Naive B cell (primary cell): ENCODE data around the gene ARL5B. TPM values are rescaled to one million over a fixed set of nuclear protein-coding genes. Genes with fewer than 3 reads are reported as not detected.
"Not testable (repeated sequence)": the region's sequence is repeated elsewhere in the genome, so short reads cannot be mapped to it uniquely, and the experiment has no call there.

Experiments
- ATAC-seq, 2 donors: fragments of 150-1000 bp; cut with Tn5 transposase; 2 replicates each; pipeline ENCODE4 v1.10.0; 2021; ENCODE audit warnings: low read depth in 2 of 2, mild to moderate bottlenecking in 2 of 2, moderate library complexity in 2 of 2
- DNase-seq: peaks from one replicate; pipeline ENCODE4 v3.0.0; 2022
- H3K27ac Mint-ChIP-seq, 6 donors: one replicate each; pipeline ENCODE4 v1.8.0; 2020 to 2022; ENCODE audit warnings: mild to moderate bottlenecking in 6 of 6, mixed read lengths in 6 of 6, moderate library complexity in 5 of 6, inconsistent platforms in 2 of 6
- H3K27me3 Mint-ChIP-seq, 3 donors: one replicate each; pipeline ENCODE4 v1.8.0; 2021 to 2022; ENCODE audit warnings: mixed read lengths in 3 of 3, mild to moderate bottlenecking in 1 of 3
- H3K36me3 Mint-ChIP-seq, 2 donors: one replicate each; pipeline ENCODE4 v1.8.0; 2020 to 2022; ENCODE audit warnings: mixed read lengths in 2 of 2, inconsistent platforms in 1 of 2, mild to moderate bottlenecking in 1 of 2
- H3K4me1 Mint-ChIP-seq, 3 donors: one replicate each; pipeline ENCODE4 v1.8.0; 2020 to 2022; ENCODE audit warnings: mixed read lengths in 3 of 3, inconsistent platforms in 1 of 3, mild to moderate bottlenecking in 1 of 3, moderate library complexity in 1 of 3
- H3K4me3 Mint-ChIP-seq, 8 donors: one replicate each; pipeline ENCODE4 v1.8.0; 2020 to 2022; ENCODE audit warnings: mild to moderate bottlenecking in 8 of 8, mixed read lengths in 8 of 8, moderate library complexity in 8 of 8, inconsistent platforms in 2 of 8
- H3K9me3 Mint-ChIP-seq, 7 donors: one replicate each; pipeline ENCODE4 v1.8.0; 2020 to 2022; ENCODE audit warnings: mixed read lengths in 7 of 7, mild to moderate bottlenecking in 5 of 7, inconsistent platforms in 2 of 7, moderate library complexity in 1 of 7
- polyA plus RNA-seq, 6 donors: library from polyadenylated mRNA; unstranded; fragments of 300-500 nt; fragmentation: Illumina TruSeq; gene quantifications; one replicate each; pipeline ENCODE4 v1.2.3, GENCODE V29; 2021; ENCODE audit warnings: low read depth in 6 of 6

The ARL5B gene, protein sequence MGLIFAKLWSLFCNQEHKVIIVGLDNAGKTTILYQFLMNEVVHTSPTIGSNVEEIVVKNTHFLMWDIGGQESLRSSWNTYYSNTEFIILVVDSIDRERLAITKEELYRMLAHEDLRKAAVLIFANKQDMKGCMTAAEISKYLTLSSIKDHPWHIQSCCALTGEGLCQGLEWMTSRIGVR
- polyA plus RNA-seq, result 1 to 10 TPM; 1.7 to 4.2 (median 2.1) TPM

DNA sequence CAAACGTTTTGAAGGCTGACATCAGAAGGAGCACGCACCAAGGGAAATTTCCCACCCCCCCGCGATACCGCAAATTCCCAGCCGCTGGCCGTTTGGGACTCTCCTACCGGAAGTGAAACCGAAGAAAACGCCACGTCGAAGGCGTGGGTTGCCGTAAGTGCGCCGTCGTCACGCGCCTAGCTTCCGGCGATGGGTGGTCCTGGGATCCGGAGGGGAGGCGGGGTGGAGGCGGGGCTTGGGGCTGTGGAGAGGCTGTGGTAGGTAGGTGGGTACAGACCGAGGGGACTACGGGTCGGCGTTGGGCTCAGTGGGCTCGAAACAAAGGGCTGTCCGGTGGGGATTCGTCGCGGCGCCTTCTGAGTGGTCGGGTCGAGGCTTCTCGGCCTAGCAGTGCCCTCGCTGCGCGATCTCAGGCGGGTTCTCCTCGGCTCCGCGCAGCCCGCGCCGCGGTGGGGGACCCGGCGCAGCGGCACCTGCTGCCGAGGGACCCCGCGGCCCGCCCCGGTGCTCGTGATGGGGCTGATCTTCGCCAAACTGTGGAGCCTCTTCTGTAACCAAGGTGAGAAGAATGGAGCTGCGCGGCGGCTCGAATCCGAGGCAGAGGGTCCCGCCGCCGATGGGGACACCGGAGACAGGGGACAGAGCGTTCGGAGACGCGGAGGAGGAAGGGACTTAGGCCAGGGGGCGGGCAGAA is at the start of gene ARL5B:
ARL5B (plus strand) TSS at position 307 of the 694 bp plus-strand sequence; CDS start at position 514, 207 bp downstream.
- peaks cover 23 to 58% (median 39%) of the 10 kb centered on the region in 3 donors for H3K4me1 Mint-ChIP-seq
- DNase-seq (peak; percentile 96), ATAC-seq (peak; percentile 85 to 87)
- H3K27me3 Mint-ChIP-seq, result no peaks in the 10 kb centered on the region
- H3K27ac Mint-ChIP-seq, result peak within 1 kb of the TSS; percentile 98 to 100 (median 99)
- H3K4me3 Mint-ChIP-seq, result peak within 1 kb of the TSS; percentile 96 to 100 (median 98)
- H3K36me3 Mint-ChIP-seq, result peaks cover 1 to 2% of the 10 kb centered on the region in 2 donors
- H3K9me3 Mint-ChIP-seq, result no peaks in the 10 kb centered on the region

DNA sequence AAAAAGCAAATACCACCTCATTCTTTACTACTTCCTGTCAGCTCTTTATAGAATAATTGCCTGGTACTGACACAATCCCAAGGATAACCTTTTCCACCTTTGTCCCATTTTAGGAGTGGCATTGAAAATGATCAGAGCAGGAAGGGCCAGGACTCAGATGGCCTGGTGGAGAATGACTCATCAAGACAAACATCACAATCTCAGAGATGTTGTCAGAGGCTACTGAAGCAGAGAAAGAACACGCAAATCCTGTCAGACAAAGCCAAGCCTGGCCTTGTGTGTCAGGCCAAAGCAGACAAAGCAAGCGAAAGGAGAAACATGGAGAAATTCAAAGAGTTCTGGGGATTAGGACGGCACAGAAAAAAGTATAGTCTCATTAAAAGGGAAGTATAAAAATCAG is 48.7 kb upstream of the ARL5B start:
- Mint-ChIP-seq H3K4me1 (no peaks in the 10 kb centered on the region), H3K36me3 (peaks cover 29 to 33% of the 10 kb centered on the region in 2 donors), H3K27me3 (no peaks in the 10 kb centered on the region), H3K27ac (peak overlapping the region in 2 of 6 donors; percentile 51 to 90), H3K9me3 (no peaks in the 10 kb centered on the region), H3K4me3 (no peak overlapping the region)
- no peak for DNase-seq
- ATAC-seq, result no peak

DNA sequence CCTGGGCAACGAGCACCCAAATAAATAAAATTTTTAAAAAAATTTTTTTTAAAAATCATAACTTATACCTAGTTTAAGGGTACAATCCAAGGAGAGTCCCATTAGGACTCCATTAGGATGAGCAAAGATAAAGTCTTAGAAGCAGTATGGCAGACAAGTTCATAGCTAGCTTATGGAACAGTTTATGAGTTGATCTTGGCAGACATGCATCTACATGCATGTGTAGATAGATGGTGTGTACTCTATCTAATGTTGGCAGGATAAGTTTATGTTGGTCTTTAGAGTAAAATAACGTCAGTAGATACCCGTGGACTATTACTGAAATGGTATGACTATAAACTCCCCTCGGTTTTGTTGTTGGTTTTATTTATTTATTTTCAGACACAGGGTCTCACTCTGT is 48.1 kb upstream of the ARL5B start:
- H3K9me3 Mint-ChIP-seq, result no peaks in the 10 kb centered on the region
- H3K4me1 Mint-ChIP-seq, result no peaks in the 10 kb centered on the region
- no peak overlapping the region for H3K4me3 Mint-ChIP-seq
- H3K27ac Mint-ChIP-seq, result no peak overlapping the region
- DNase-seq (no peak), ATAC-seq (no peak)
- no peaks in the 10 kb centered on the region for H3K27me3 Mint-ChIP-seq
- H3K36me3 Mint-ChIP-seq, result peaks cover 22 to 33% of the 10 kb centered on the region in 2 donors

DNA sequence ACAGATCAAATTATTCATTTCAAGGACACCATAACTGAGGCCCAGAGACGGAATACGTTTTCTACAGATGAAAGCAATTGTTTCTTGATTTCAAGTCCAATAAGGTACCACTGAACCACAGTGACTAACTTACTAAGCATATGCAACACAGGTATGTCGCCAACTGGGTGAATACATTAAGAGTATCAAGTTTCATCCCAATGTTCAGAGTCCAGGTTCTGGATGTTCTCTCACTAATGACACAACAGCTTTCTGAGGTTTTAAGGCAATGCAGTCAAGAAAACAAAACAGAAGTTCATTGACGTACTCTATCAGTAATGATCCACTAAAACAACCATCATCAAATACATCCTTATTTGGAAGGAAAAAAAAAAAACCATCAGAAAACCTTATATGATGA is 43.6 kb upstream of the ARL5B start:
- peaks cover 0 to 2% (median 0%) of the 10 kb centered on the region in 7 donors for H3K9me3 Mint-ChIP-seq
- no peaks in the 10 kb centered on the region for H3K27me3 Mint-ChIP-seq
- peak overlapping the region in 2 of 6 donors; percentile 7 to 30 for H3K27ac Mint-ChIP-seq
- no peaks in the 10 kb centered on the region for H3K4me1 Mint-ChIP-seq
- no peak overlapping the region for H3K4me3 Mint-ChIP-seq
- peaks cover 34 to 37% of the 10 kb centered on the region in 2 donors for H3K36me3 Mint-ChIP-seq
- ATAC-seq, result no peak
- no peak for DNase-seq

DNA sequence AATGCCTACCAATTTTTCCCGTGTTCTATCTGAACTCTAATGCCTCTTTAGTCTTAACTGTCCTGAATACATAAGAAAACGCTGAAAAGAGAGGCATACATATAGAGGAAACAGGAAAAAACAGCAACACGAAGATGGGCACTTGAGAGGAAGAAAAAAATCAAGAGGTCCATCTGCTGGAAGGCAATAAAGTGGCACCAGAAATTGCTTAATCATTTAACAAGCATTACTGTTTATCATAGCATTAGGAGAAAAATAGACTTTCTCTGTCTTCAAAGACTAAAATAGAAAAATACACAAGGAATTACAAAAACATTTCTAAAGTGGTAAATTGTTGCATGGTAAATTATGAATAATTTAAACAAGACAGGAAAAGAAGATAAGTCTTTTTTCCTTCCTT is 42.9 kb upstream of the ARL5B start:
- Mint-ChIP-seq H3K27ac (no peak overlapping the region), H3K9me3 (peaks cover 0 to 2% (median 0%) of the 10 kb centered on the region in 7 donors), H3K36me3 (peaks cover 33 to 37% of the 10 kb centered on the region in 2 donors), H3K27me3 (no peaks in the 10 kb centered on the region), H3K4me3 (no peak overlapping the region), H3K4me1 (no peaks in the 10 kb centered on the region)
- DNase-seq (no peak), ATAC-seq (no peak)

DNA sequence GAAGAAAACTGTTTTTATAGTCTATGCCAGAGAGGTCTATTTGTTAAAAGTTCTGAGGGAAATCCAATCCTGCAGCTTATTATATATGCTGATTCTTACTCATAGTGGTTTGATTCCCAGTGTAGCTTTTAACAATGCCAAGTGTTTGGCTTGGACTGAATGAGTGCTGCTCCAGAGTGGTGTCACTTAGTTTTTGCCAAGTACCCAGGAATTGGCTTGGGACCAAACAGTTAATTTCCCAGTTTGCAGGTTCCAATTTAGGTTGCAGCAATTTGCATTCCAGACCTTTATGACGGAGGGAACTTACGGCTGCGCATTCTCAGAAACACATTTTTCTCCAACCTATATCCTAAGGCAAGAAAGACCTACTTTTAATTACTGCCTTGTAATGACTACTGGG is 40.2 kb upstream of the ARL5B start:
- H3K4me1 Mint-ChIP-seq, result no peaks in the 10 kb centered on the region
- no peak overlapping the region for H3K4me3 Mint-ChIP-seq
- H3K36me3 Mint-ChIP-seq, result peaks cover 18 to 38% of the 10 kb centered on the region in 2 donors
- peaks cover 0 to 2% (median 0%) of the 10 kb centered on the region in 7 donors for H3K9me3 Mint-ChIP-seq
- no peak overlapping the region for H3K27ac Mint-ChIP-seq
- ATAC-seq (no peak), DNase-seq (no peak)
- H3K27me3 Mint-ChIP-seq, result no peaks in the 10 kb centered on the region

DNA sequence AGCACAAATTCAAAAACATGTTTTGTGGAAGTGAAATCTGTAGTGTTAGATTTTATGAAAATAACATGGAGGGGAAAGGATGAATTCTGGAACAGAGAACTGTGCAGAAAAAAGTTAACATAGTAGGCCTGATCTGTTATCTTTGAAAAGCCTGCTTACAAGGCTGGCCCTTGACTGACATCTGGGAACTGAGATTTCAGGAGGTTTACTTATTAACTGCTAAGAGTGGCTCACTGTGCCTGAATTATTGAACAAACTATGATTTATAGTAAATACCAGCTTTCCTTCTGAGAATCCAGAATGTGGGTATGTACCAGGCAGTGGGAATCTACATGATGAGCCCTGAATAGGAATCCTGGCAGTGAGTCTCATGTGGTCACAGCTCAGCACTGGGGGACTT is 38.4 kb upstream of the ARL5B start:
- no peak for ATAC-seq
- no peaks in the 10 kb centered on the region for H3K27me3 Mint-ChIP-seq
- H3K9me3 Mint-ChIP-seq, result peaks cover 0 to 2% (median 0%) of the 10 kb centered on the region in 7 donors
- no peak for DNase-seq
- no peaks in the 10 kb centered on the region for H3K4me1 Mint-ChIP-seq
- H3K27ac Mint-ChIP-seq, result peak overlapping the region in 2 of 6 donors; percentile 9 to 61
- no peak overlapping the region for H3K4me3 Mint-ChIP-seq
- H3K36me3 Mint-ChIP-seq, result peaks cover 18 to 28% of the 10 kb centered on the region in 2 donors

DNA sequence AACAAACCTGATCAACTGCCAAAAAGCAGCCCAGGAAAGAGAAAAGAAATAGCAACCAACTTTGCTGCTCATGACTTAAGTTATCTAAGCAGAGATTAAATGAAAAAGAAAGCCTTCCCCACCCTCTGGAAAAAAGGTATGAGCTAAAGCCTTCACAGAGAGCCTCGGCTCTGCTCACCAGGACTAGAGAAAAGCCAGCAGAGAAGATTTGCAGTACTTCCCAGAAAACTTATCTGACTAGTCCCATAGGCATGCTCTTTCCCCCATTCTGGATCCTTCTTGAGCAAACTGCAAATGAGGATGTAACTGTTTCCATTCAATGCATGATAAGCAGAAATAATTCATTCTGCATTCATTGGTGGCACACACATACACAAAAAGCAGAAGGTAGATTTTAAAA is 35.6 kb upstream of the ARL5B start:
- H3K27me3 Mint-ChIP-seq, H3K27ac Mint-ChIP-seq, H3K9me3 Mint-ChIP-seq, ATAC-seq, DNase-seq, H3K4me3 Mint-ChIP-seq: not testable (repeated sequence)
- Mint-ChIP-seq H3K36me3 (peaks cover 8 to 24% of the 10 kb centered on the region in 2 donors), H3K4me1 (peaks cover 9 to 13% (median 12%) of the 10 kb centered on the region in 3 donors)

DNA sequence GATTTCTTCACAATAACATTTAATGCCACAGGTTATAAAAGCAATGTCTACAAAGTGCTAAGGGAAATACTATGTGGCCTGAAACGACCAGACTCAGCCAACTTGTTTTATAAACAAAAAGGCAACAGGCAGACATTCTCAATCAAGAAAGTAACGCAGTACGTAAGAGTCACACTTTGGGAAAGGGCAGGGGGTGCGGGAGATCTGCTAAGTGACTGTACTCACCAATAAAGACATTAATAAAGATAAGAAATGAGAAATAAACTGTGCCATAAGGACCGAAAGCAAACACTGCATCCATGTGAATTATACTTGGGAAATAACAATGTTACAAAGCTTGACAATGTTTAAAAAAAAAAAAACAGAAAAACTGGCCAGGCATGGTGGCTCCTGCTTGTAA is 33.3 kb upstream of the ARL5B start:
- H3K4me3 Mint-ChIP-seq, result peak overlapping the region in 5 of 8 donors; percentile 12 to 89 (median 53)
- peak overlapping the region in 1 of 6 donors; percentile 86 for H3K27ac Mint-ChIP-seq
- ATAC-seq (no peak), DNase-seq (no peak)
- H3K9me3 Mint-ChIP-seq, result no peaks in the 10 kb centered on the region
- H3K36me3 Mint-ChIP-seq, result peaks cover 0 to 17% of the 10 kb centered on the region in 2 donors
- peaks cover 9 to 13% (median 12%) of the 10 kb centered on the region in 3 donors for H3K4me1 Mint-ChIP-seq
- no peaks in the 10 kb centered on the region for H3K27me3 Mint-ChIP-seq

DNA sequence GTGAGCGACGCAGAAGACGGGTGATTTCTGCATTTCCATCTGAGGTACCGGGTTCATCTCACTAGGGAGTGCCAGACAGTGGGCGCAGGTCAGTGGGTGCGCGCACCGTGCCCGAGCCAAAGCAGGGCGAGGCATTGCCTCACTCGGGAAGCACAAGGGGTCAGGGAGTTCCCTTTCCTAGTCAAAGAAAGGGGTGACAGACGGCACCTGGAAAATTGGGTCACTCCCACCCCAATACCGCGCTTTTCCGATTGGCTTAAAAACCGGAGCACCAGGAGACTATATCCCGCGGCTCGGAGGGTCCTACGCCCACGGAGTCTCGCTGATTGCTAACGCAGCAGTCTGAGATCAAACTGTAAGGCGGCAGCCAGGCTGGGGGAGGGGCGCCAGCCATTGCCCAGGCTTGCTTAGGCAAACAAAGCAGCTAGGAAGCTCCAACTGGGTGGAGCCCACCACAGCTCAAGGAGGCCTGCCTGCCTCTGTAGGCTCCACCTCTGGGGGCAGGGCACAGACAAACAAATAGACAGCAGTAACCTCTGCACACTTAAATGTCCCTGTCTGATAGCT is 31.7 kb upstream of the ARL5B start:
- not testable (repeated sequence) for H3K9me3 Mint-ChIP-seq, H3K27me3 Mint-ChIP-seq, ATAC-seq, H3K36me3 Mint-ChIP-seq
- DNase-seq, result peak; percentile 47
- Mint-ChIP-seq H3K27ac (peak overlapping the region; percentile 38 to 94 (median 86)), H3K4me1 (peaks cover 9 to 13% (median 12%) of the 10 kb centered on the region in 3 donors), H3K4me3 (peak overlapping the region; percentile 85 to 93 (median 89))

DNA sequence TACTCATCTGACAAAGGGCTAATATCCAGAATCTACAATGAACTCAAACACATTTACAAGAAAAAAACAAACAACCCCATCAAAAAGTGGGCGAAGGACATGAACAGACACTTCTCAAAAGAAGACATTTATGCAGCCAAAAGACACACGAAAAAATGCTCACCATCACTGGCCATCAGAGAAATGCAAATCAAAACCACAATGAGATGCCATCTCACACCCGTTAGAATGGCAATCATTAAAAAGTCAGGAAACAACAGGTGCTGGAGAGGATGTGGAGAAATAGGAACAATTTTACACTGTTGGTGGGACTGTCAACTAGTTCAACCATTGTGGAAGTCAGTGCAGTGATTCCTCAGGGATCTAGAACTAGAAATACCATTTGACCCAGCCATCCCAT is 26.7 kb upstream of the ARL5B start:
- not testable (repeated sequence) for H3K27me3 Mint-ChIP-seq, H3K36me3 Mint-ChIP-seq, H3K9me3 Mint-ChIP-seq, H3K4me3 Mint-ChIP-seq, DNase-seq, H3K27ac Mint-ChIP-seq, ATAC-seq, H3K4me1 Mint-ChIP-seq

DNA sequence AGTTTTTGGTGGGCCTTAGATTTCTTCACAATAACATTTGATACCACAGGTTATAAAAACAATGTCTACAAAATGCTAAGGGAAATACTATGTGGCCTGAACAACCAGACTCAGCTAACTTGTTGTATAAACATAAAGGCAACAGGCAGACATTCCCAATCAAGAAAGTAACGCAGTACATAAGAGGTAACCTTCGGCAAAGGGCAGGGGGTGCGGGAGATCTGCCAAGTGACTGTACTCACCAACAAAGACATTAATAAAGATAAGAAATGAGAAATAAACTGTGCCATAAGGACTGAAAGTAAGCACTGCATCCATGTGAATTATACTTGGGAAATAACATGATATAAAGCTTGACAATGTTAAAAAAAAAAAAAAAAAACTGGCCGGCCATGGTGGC is 23.2 kb upstream of the ARL5B start:
- no peaks in the 10 kb centered on the region for H3K4me1 Mint-ChIP-seq
- H3K4me3 Mint-ChIP-seq, result no peak overlapping the region
- DNase-seq (no peak), ATAC-seq (no peak)
- no peaks in the 10 kb centered on the region for H3K27me3 Mint-ChIP-seq
- H3K36me3 Mint-ChIP-seq, result peaks cover 0 to 6% of the 10 kb centered on the region in 2 donors
- H3K27ac Mint-ChIP-seq, result peak overlapping the region in 1 of 6 donors; percentile 86
- no peaks in the 10 kb centered on the region for H3K9me3 Mint-ChIP-seq

DNA sequence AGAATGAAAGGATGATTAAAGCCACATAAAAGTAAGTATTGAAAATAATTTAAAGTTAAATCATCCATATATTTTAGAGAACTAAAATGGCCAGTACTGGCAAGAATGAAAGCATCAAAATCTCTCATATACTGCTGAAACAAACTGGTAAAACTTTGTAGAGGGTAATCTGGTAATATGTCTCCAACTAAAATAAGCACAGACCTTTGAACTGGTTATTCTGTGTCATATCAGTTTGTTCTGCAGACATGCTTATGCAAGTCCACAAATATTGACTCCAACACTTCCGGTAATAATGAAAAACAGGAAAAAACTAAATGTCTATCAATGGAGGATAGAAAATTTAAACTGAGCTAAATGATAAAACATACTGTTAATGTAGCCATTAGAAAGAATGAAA is 21.8 kb upstream of the ARL5B start:
- DNase-seq, ATAC-seq, H3K36me3 Mint-ChIP-seq, H3K27me3 Mint-ChIP-seq, H3K4me3 Mint-ChIP-seq, H3K4me1 Mint-ChIP-seq, H3K9me3 Mint-ChIP-seq: not testable (repeated sequence)
- H3K27ac Mint-ChIP-seq, result peak overlapping the region in 2 of 6 donors; percentile 27 to 63

DNA sequence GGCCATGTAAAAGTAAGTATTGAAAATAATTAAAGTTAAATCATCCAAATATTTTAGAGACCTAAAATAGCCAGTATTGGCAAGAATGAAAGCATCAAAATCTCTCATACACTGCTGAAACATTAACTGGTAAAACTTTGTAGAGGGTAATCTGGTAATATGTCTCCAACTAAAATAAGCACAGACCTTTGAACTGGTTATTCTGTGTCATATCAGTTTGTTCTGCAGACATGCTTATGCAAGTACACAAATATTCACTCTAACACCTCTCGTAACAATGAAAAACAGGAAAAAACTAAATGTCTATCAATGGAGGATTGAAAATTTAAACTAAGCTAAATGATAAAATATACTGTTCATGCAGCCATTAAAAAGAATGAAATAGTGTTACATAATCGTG is 19.5 kb upstream of the ARL5B start:
- H3K9me3 Mint-ChIP-seq, H3K27me3 Mint-ChIP-seq, H3K36me3 Mint-ChIP-seq, H3K27ac Mint-ChIP-seq, H3K4me3 Mint-ChIP-seq, DNase-seq, H3K4me1 Mint-ChIP-seq, ATAC-seq: not testable (repeated sequence)
